GM12878 (cell line): ENCODE results near the gene MRPL55. TPM values are rescaled to one million over a fixed set of nuclear protein-coding genes. Genes with fewer than 3 reads are reported as not detected.

Experiments
- ATAC-seq: fragments of 200-7000 bp; cut with Tn5 transposase; 3 replicates; pipeline ENCODE4 v1.9.1; 2020; ENCODE audit warnings: mild to moderate bottlenecking, moderate library complexity
- BruUV-seq: library from RNA; stranded (reverse); fragments of 400-500 nt; replicated peaks from 2 replicates; lab custom pipeline; 2021; lab: Mats Ljungman, UMichigan
- CTCF ChIA-PET: fragments of 300-600 bp; sonication (Branson Sonifier 250); formaldehyde crosslinking; extraction: SDS; loops from one replicate; lab custom pipeline; 2021; ENCODE audit warnings: inconsistent platforms; lab: Yijun Ruan, JAX
- POLR2A ChIA-PET: fragments of 350-600 bp; formaldehyde crosslinking; extraction: SDS; loops from one replicate; lab custom pipeline; 2021; ENCODE audit warnings: inconsistent platforms; lab: Charles Lee
- RAD21 ChIA-PET: fragments of 300-600 bp; sonication (Branson Sonifier 250); formaldehyde crosslinking; loops from one replicate; lab custom pipeline; 2023; ENCODE audit warnings: antibody characterized with exemption; ENCODE audit not compliant: unreplicated experiment; lab: Charles Lee
- SMC1A ChIA-PET: fragments of 300-600 bp; sonication (Branson Sonifier 250); formaldehyde crosslinking; loops from one replicate; lab custom pipeline; 2023; ENCODE audit not compliant: unreplicated experiment, uncharacterized antibody; lab: Charles Lee
- DNase-seq: peaks from one replicate; pipeline ENCODE4 v3.0.0-alpha.2; 2011; ENCODE audit warnings: low read depth, low spot score
- FAIRE-seq: peaks from 3 replicates; lab custom pipeline; 2011; peaks lifted over from hg19 to GRCh38; lab: Jason Lieb, UNC
- H2AFZ ChIP-seq: 2 replicates; pipeline ENCODE4 v1.6.0; 2011; ENCODE audit warnings: low read depth, low read length, control low read depth; ENCODE audit not compliant: control insufficient read depth
- H3K27ac ChIP-seq: 2 replicates; pipeline ENCODE4 v1.5.1; 2011; ENCODE audit warnings: control low read depth; ENCODE audit not compliant: control insufficient read depth, insufficient read depth
- H3K27me3 ChIP-seq, 2 experiments: replicated peaks in 1 of 2; 2 replicates each; pipeline versions ENCODE4 v1.6.0 to v1.6.1; 2011; ENCODE audit warnings: low read length in 1 of 2; ENCODE audit not compliant: control insufficient read depth in 2 of 2, insufficient read depth in 2 of 2
- H3K36me3 ChIP-seq, 2 experiments: 2 replicates each; pipeline ENCODE4 v1.5.1; 2011; ENCODE audit warnings: low read length in 1 of 2; ENCODE audit not compliant: control insufficient read depth in 2 of 2, insufficient read depth in 2 of 2
- H3K4me1 ChIP-seq: 2 replicates; pipeline ENCODE4 v1.6.1; 2011; ENCODE audit warnings: mild to moderate bottlenecking, low read length, moderate library complexity, mixed read lengths; ENCODE audit not compliant: control insufficient read depth, insufficient read depth
- H3K4me2 ChIP-seq: 2 replicates; pipeline ENCODE4 v1.6.0; 2011; ENCODE audit warnings: control low read depth; ENCODE audit not compliant: control insufficient read depth, insufficient read depth
- H3K4me3 ChIP-seq: fragments of 200-600 bp; sonication (generic); 2 replicates; pipeline ENCODE4 v1.5.1; 2016
- H3K79me2 ChIP-seq: 2 replicates; pipeline ENCODE4 v1.6.0; 2011; ENCODE audit warnings: low read length; ENCODE audit not compliant: control insufficient read depth, insufficient read depth
- H3K9ac ChIP-seq: 2 replicates; pipeline ENCODE4 v1.8.0; 2011; ENCODE audit warnings: low read length, control low read depth, mixed read lengths; ENCODE audit not compliant: control insufficient read depth, insufficient read depth
- H3K9me3 ChIP-seq: replicated peaks from 3 replicates; pipeline ENCODE4 v1.5.1; 2011; ENCODE audit warnings: mild to moderate bottlenecking, low read length; ENCODE audit not compliant: control insufficient read depth, insufficient read depth
- H4K20me1 ChIP-seq: 2 replicates; pipeline ENCODE4 v1.6.0; 2011; ENCODE audit not compliant: control insufficient read depth, insufficient read depth
- BRCA1 ChIP-seq: IDR thresholded peaks from 2 replicates; pipeline ENCODE4 v1.6.1; 2011; ENCODE audit warnings: low read depth, low read length, improper control_type of control experiment
- E2F8 ChIP-seq: fragments of 450-650 bp; IDR thresholded peaks from 2 replicates; pipeline ENCODE4 v1.6.1; 2018; ENCODE audit warnings: mild to moderate bottlenecking, low read depth, moderate library complexity; ENCODE audit not compliant: partially characterized antibody
- MYB ChIP-seq: fragments of 150-350 bp; IDR thresholded peaks from 2 replicates; pipeline ENCODE4 v1.6.1; 2014; ENCODE audit warnings: mild to moderate bottlenecking, low read depth, low read length, borderline replicate concordance
- NFXL1 ChIP-seq: fragments of 450-650 bp; IDR thresholded peaks from 2 replicates; pipeline ENCODE4 v1.6.1; 2017; ENCODE audit warnings: antibody characterized with exemption, mild to moderate bottlenecking, borderline replicate concordance
- NFYB ChIP-seq: IDR thresholded peaks from 2 replicates; pipeline ENCODE4 v1.6.1; 2011; ENCODE audit warnings: low read depth, mild to moderate bottlenecking, low read length, improper control_type of control experiment, moderate library complexity; ENCODE audit not compliant: insufficient read depth
- PAX5 ChIP-seq: IDR thresholded peaks from 2 replicates; pipeline ENCODE4 v1.6.1; 2011; ENCODE audit warnings: low read depth, low read length, borderline replicate concordance
- RELA ChIP-seq: fragments of 450-650 bp; IDR thresholded peaks from 2 replicates; pipeline ENCODE4 v1.8.0; 2014; ENCODE audit warnings: borderline replicate concordance; ENCODE audit not compliant: partially characterized antibody
- RUNX3 ChIP-seq: IDR thresholded peaks from 2 replicates; pipeline ENCODE4 v1.6.1; 2012; ENCODE audit warnings: low read length, inconsistent platforms
- TCF12 ChIP-seq: IDR thresholded peaks from 2 replicates; pipeline ENCODE4 v1.6.1; 2011; ENCODE audit warnings: low read depth, mild to moderate bottlenecking, low read length
- WGBS: methylation state at CpG from one replicate; pipeline ENCODE4 v1.1.6; 2016; ENCODE audit warnings: low lambda C conversion rate; ENCODE audit not compliant: insufficient replicate concordance, insufficient coverage; ENCODE audit errors: missing lambda C conversion rate; 5-methylcytosine and 5-hydroxymethylcytosine counted together
- in situ Hi-C: fragments of 300-500 bp; cut with MboI; formaldehyde crosslinking; loops from 9 replicates; pipeline ENCODE4 v1.14.3; 2018; ENCODE audit warnings: mixed read lengths
- intact Hi-C: fragments of 100-400 bp; cut with micrococcal nuclease; formaldehyde crosslinking; loops from one replicate; pipeline ENCODE4 v1.14.2; 2022; ENCODE audit not compliant: unreplicated experiment
- polyA plus RNA-seq, 11 experiments: library from polyadenylated mRNA; depleted of rRNA in 4 of 11; unstranded in 6 of 11; stranded (reverse) in 5 of 11; fragments of >200 nt; fragmentation: Nextera tagmentation in 4 of 11; fragmentation: Illumina TruSeq in 1 of 11; extraction: Ambion mirVana in 4 of 11; extraction: Trizol in 1 of 11; gene quantifications; 1 replicate in 1 of 11; 2 replicates in 10 of 11; pipeline versions ENCODE4 v1.2.1 to v1.2.3, GENCODE V29; 2011 to 2016; ENCODE audit warnings: inconsistent platforms in 2 of 11, missing spikeins in 2 of 11, low read depth in 1 of 11
- total RNA-seq, 4 experiments: library from RNA; depleted of rRNA in 3 of 4; stranded (reverse); fragments of >200 nt in 3 of 4; fragmentation: Illumina TruSeq in 1 of 4; extraction: Trizol in 1 of 4; gene quantifications; 2 replicates each; pipeline versions ENCODE4 v1.2.1 to v1.2.3, GENCODE V29; 2013 to 2021

Gene MRPL55
- total and polyA plus RNA-seq, 10 of the 15 experiments (the other 5 are each of a cell fraction or from before 2014, with no cell fraction given) = 15.1 to 143 (median 55.8) TPM

GRCh38 chr1:228079013-228079412 is 30.1 kb downstream of the MRPL55 start:
- ChIA-PET SMC1A (no interaction called here), CTCF (no interaction called here), RAD21 (no interaction called here)
- Histone ChIP-seq H3K4me3 (no peak overlapping the region), H4K20me1 (peaks cover 8% of the 10 kb centered on the region), H3K9me3 (no peaks in the 10 kb centered on the region), H3K27me3 (no peaks in the 10 kb centered on the region), H3K4me2 (no peak overlapping the region), H3K27ac (no peak overlapping the region), H3K79me2 (peaks cover 46% of the 10 kb centered on the region), H2AFZ (no peak overlapping the region)
- DNase-seq = no peak
- BruUV-seq = no TSS peak
- in situ Hi-C loops (no loop called here), intact Hi-C loops (loop anchor here (10.0 kb wide), 1 partner anchor 314 kb away; no protein-coding TSS in a partner anchor)
- no peak for ATAC-seq
- FAIRE-seq = no peak
- 99% methylated on average over 7 of the region's 7 CpGs for WGBS
- TF ChIP-seq E2F8 (no peak), MYB (no peak), PAX5 (no peak), RELA (no peak), BRCA1 (no peak), TCF12 (no peak), NFXL1 (no peak), NFYB (no peak), RUNX3 (no peak)
- TF ChIP-seq, all 136 proteins: peak for 0
- H3K4me1 ChIP-seq = peaks cover 6% of the 10 kb centered on the region
- no peaks in the 10 kb centered on the region for H3K36me3 ChIP-seq
- no peak overlapping the region for H3K9ac ChIP-seq
- POLR2A ChIA-PET = no interaction called here
